AG04450 (cell line): ENCODE measurements around the gene C4orf50. TPM values are rescaled to one million over a fixed set of nuclear protein-coding genes. Genes with fewer than 3 reads are reported as not detected.

Experiments
- CTCF ChIA-PET: fragments of 300-600, 350-600 bp; formaldehyde crosslinking; extraction: SDS; loops from one replicate; lab custom pipeline; 2022; ENCODE audit warnings: antibody characterized with exemption, inconsistent platforms; lab: Charles Lee
- POLR2A ChIA-PET: fragments of 350-600 bp; formaldehyde crosslinking; extraction: SDS; loops from one replicate; lab custom pipeline; 2021; ENCODE audit warnings: antibody characterized with exemption, inconsistent platforms; lab: Yijun Ruan, JAX
- DNase-seq: peaks from one replicate; pipeline ENCODE4 v3.0.0-alpha.2; 2011; ENCODE audit warnings: low read depth, low spot score
- H3K27ac ChIP-seq: one replicate; pipeline ENCODE4 v1.5.1; 2012; ENCODE audit warnings: low read depth, low read length, control low read depth
- H3K27me3 ChIP-seq: one replicate; pipeline ENCODE4 v1.6.0; 2012; ENCODE audit warnings: low read length; ENCODE audit not compliant: control insufficient read depth, insufficient read depth
- H3K4me3 ChIP-seq: 2 replicates; pipeline ENCODE4 v1.5.1; 2011; ENCODE audit warnings: mild to moderate bottlenecking, low read depth, low read length, control low read depth
- H3K9me3 ChIP-seq: 2 replicates; pipeline ENCODE4 v1.5.1; 2012; ENCODE audit warnings: low read length; ENCODE audit not compliant: control insufficient read depth, insufficient read depth
- CTCF ChIP-seq: IDR thresholded peaks from 2 replicates; pipeline ENCODE4 v1.5.1; 2011; ENCODE audit warnings: low read depth, low read length, control low read depth, inconsistent platforms
- polyA plus RNA-seq: library from polyadenylated mRNA; depleted of rRNA; stranded (reverse); fragments of >200 nt; gene quantifications from 2 replicates; pipeline ENCODE4 v1.2.3, GENCODE V29; 2011

Gene C4orf50
- polyA plus RNA-seq, 1 experiment = not detected

- no peak for DNase-seq
- CTCF ChIA-PET = no interaction called here
Measured at GRCh38 chr4:5928844-5929420, 89.3 kb downstream of the C4orf50 start.

GRCh38 chr4:5928274-5928673 lies 90.0 kb downstream of the C4orf50 start:
- TF ChIP-seq CTCF = no peak
- ChIA-PET POLR2A (no interaction called here), CTCF (no interaction called here)
- no peak for DNase-seq
- no peaks in the 10 kb centered on the region for H3K9me3 ChIP-seq
- H3K4me3 ChIP-seq = no peak overlapping the region
- no peak overlapping the region for H3K27ac ChIP-seq
- H3K27me3 ChIP-seq = peaks cover 7% of the 10 kb centered on the region

More at GRCh38 chr4:5928844-5929420, 89.3 kb downstream of the C4orf50 start:
- Histone ChIP-seq H3K9me3 (no peaks in the 10 kb centered on the region), H3K27ac (no peak overlapping the region), H3K4me3 (no peak overlapping the region), H3K27me3 (peaks cover 9% of the 10 kb centered on the region)
- TF ChIP-seq CTCF = no peak
- POLR2A ChIA-PET = no interaction called here

GRCh38 chr4:5927747-5928146 lies 90.5 kb downstream of the C4orf50 start:
- Histone ChIP-seq H3K27ac (no peak overlapping the region), H3K4me3 (no peak overlapping the region), H3K27me3 (peaks cover 7% of the 10 kb centered on the region), H3K9me3 (no peaks in the 10 kb centered on the region)
- DNase-seq = no peak
- POLR2A ChIA-PET = no interaction called here
- TF ChIP-seq CTCF = no peak
- CTCF ChIA-PET = no interaction called here

GRCh38 chr4:5927116-5927515 lies 91.1 kb downstream of the C4orf50 start:
- DNase-seq = no peak
- no peak overlapping the region for H3K27ac ChIP-seq
- ChIA-PET CTCF (no interaction called here), POLR2A (no interaction called here)
- peaks cover 7% of the 10 kb centered on the region for H3K27me3 ChIP-seq
- no peak overlapping the region for H3K4me3 ChIP-seq
- no peaks in the 10 kb centered on the region for H3K9me3 ChIP-seq
- TF ChIP-seq CTCF = no peak

GRCh38 chr4:5926598-5926997 lies 91.6 kb downstream of the C4orf50 start:
- DNase-seq = no peak
- POLR2A ChIA-PET = no interaction called here
- no peak for TF ChIP-seq CTCF
- H3K27me3 ChIP-seq = peaks cover 7% of the 10 kb centered on the region
- no peak overlapping the region for H3K4me3 ChIP-seq
- CTCF ChIA-PET = no interaction called here
- no peaks in the 10 kb centered on the region for H3K9me3 ChIP-seq
- H3K27ac ChIP-seq = no peak overlapping the region
